PC-3 (cell line): ENCODE results near the gene MT1B. TPM values are rescaled to one million over a fixed set of nuclear protein-coding genes. Genes with fewer than 3 reads are reported as not detected.
"Not testable (repeated sequence)": the region's sequence is repeated elsewhere in the genome, so short reads cannot be mapped to it uniquely, and the experiment has no call there.

ENCODE experiments used
- ATAC-seq: fragments of 200-7000 bp; cut with Tn5 transposase; 2 replicates; pipeline ENCODE4 v1.9.1; 2020; ENCODE audit warnings: mild to moderate bottlenecking, moderate library complexity
- BruUV-seq: library from RNA; stranded (reverse); fragments of 400-500 nt; replicated peaks from 2 replicates; lab custom pipeline; 2021; lab: Mats Ljungman, UMichigan
- CTCF ChIA-PET: fragments of 300-600 bp; sonication (Branson Sonifier 250); formaldehyde crosslinking; loops from one replicate; lab custom pipeline; 2022; ENCODE audit warnings: antibody characterized with exemption; lab: Charles Lee
- POLR2A ChIA-PET: fragments of 300-600 bp; sonication (Branson Sonifier 250); formaldehyde crosslinking; loops from one replicate; lab custom pipeline; 2022; ENCODE audit warnings: antibody characterized with exemption; ENCODE audit not compliant: unreplicated experiment; lab: Charles Lee
- DNase-seq: peaks from one replicate; pipeline ENCODE4 v3.0.0-alpha.2; 2015
- H2AFZ ChIP-seq: fragments of 300-600 bp; sonication (generic); 2 replicates; pipeline ENCODE4 v1.6.0; 2016; ENCODE audit warnings: antibody characterized with exemption, low read length
- H3F3A ChIP-seq: fragments of 300-600 bp; sonication (generic); one replicate; pipeline ENCODE4 v1.6.0; 2017; ENCODE audit warnings: antibody characterized with exemption, low read length, control low read depth, mild to moderate bottlenecking; ENCODE audit not compliant: unreplicated experiment
- H3K27ac ChIP-seq: fragments of 300-600 bp; sonication (generic); 2 replicates; pipeline ENCODE4 v1.5.1; 2016; ENCODE audit warnings: mild to moderate bottlenecking, low read length
- H3K27me3 ChIP-seq: fragments of 300-600 bp; sonication (generic); 2 replicates; pipeline ENCODE4 v1.6.1; 2016; ENCODE audit warnings: low read length, mixed read lengths
- H3K36me3 ChIP-seq: fragments of 300-600 bp; sonication (generic); 2 replicates; pipeline ENCODE4 v1.6.1; 2016; ENCODE audit warnings: low read depth, mixed run types, low read length, mixed read lengths
- H3K4me1 ChIP-seq: fragments of 300-600 bp; sonication (generic); 2 replicates; pipeline ENCODE4 v1.5.1; 2016; ENCODE audit warnings: low read length; ENCODE audit not compliant: insufficient read depth
- H3K4me2 ChIP-seq: fragments of 300-600 bp; sonication (generic); 2 replicates; pipeline ENCODE4 v1.6.0; 2016; ENCODE audit warnings: low read length
- H3K4me3 ChIP-seq: fragments of 300-600 bp; sonication (generic); 2 replicates; pipeline ENCODE4 v1.5.1; 2016; ENCODE audit warnings: mild to moderate bottlenecking, low read length, mixed read lengths
- H3K79me2 ChIP-seq: fragments of 300-600 bp; sonication (generic); 2 replicates; pipeline ENCODE4 v1.6.1; 2017; ENCODE audit warnings: low read length, mixed read lengths
- H3K9ac ChIP-seq: fragments of 300-600 bp; sonication (generic); 2 replicates; pipeline ENCODE4 v1.6.0; 2016; ENCODE audit warnings: mild to moderate bottlenecking, low read length
- H3K9me2 ChIP-seq: fragments of 300-600 bp; sonication (generic); replicated peaks from 2 replicates; pipeline ENCODE4 v1.6.1; 2016; ENCODE audit warnings: mixed run types, low read length, mixed read lengths
- H3K9me3 ChIP-seq: fragments of 300-600 bp; sonication (generic); 2 replicates; pipeline ENCODE4 v1.6.1; 2016; ENCODE audit warnings: low read length, mixed read lengths
- H4K20me1 ChIP-seq: fragments of 300-600 bp; sonication (generic); 2 replicates; pipeline ENCODE4 v1.6.1; 2016; ENCODE audit warnings: low read length, mixed read lengths
- CTCF ChIP-seq: fragments of 300-600 bp; sonication (generic); conservative IDR thresholded peaks from 2 replicates; pipeline ENCODE4 v1.5.1; 2017; ENCODE audit warnings: antibody characterized with exemption, low read depth, mild to moderate bottlenecking, low read length
- EZH2 ChIP-seq: fragments of 300-600 bp; sonication (generic); IDR thresholded peaks from one replicate; pipeline ENCODE4 v1.6.1; 2017; ENCODE audit warnings: antibody characterized with exemption, mild to moderate bottlenecking, low read length; ENCODE audit not compliant: unreplicated experiment
- EZH2phosphoT487 ChIP-seq: fragments of 300-600 bp; sonication (generic); IDR thresholded peaks from 2 replicates; pipeline ENCODE4 v1.6.1; 2018; ENCODE audit warnings: mild to moderate bottlenecking, antibody characterized with exemption, low read length, borderline replicate concordance
- intact Hi-C: fragments of 100-400 bp; cut with micrococcal nuclease; formaldehyde crosslinking; loops from 2 replicates; pipeline ENCODE4 v1.9.0; 2023
- total RNA-seq: library from RNA; depleted of rRNA; stranded (reverse); fragments of >200 nt; gene quantifications from 2 replicates; pipeline ENCODE4 v1.2.3, GENCODE V29; 2014

Gene MT1B
- total RNA-seq, 1 experiment from 2014 or later, result not detected

GRCh38 chr16:56669840-56670619 lies 18.3 kb downstream of the MT1B start:
- Histone ChIP-seq H3K9me3 (no peaks in the 10 kb centered on the region), H2AFZ (no peak overlapping the region), H3K79me2 (no peaks in the 10 kb centered on the region), H3K9ac (no peak overlapping the region), H3K4me3 (no peak overlapping the region), H3K4me1 (peaks cover 22% of the 10 kb centered on the region), H3K27ac (no peak overlapping the region), H3K9me2 (no peaks in the 10 kb centered on the region), H4K20me1 (no peaks in the 10 kb centered on the region), H3K27me3 (no peaks in the 10 kb centered on the region), H3F3A (no peaks in the 10 kb centered on the region), H3K36me3 (no peaks in the 10 kb centered on the region), H3K4me2 (no peak overlapping the region)
- POLR2A ChIA-PET, result no interaction called here
- BruUV-seq, result no TSS peak
- DNase-seq, result no peak
- CTCF ChIA-PET, result no interaction called here
- TF ChIP-seq EZH2 (no peak), EZH2phosphoT487 (no peak), CTCF (no peak)
- no peak for ATAC-seq
- intact Hi-C loops, result no loop called here

- TF ChIP-seq EZH2 (no peak), CTCF (no peak), EZH2phosphoT487 (no peak)
- H3K4me2 ChIP-seq, result no peak overlapping the region
- H2AFZ ChIP-seq, result no peak overlapping the region
- CTCF ChIA-PET, result no interaction called here
- H3K4me3 ChIP-seq, result no peak overlapping the region
- H3K27ac ChIP-seq, result no peak overlapping the region
- H3K79me2 ChIP-seq, result no peaks in the 10 kb centered on the region
- no peaks in the 10 kb centered on the region for H3F3A ChIP-seq
- H3K27me3 ChIP-seq, result no peaks in the 10 kb centered on the region
- no peaks in the 10 kb centered on the region for H3K36me3 ChIP-seq
- POLR2A ChIA-PET, result no interaction called here
- H3K9ac ChIP-seq, result no peak overlapping the region
- H3K9me3 ChIP-seq, result no peaks in the 10 kb centered on the region
- peaks cover 22% of the 10 kb centered on the region for H3K4me1 ChIP-seq
- intact Hi-C loops, result no loop called here
- ATAC-seq (no peak), DNase-seq (no peak)
- no peaks in the 10 kb centered on the region for H4K20me1 ChIP-seq
- H3K9me2 ChIP-seq, result no peaks in the 10 kb centered on the region
- no TSS peak for BruUV-seq
Measured at GRCh38 chr16:56670620-56670934, 18.9 kb downstream of the MT1B start.

GRCh38 chr16:56671691-56672090 lies 20.0 kb downstream of the MT1B start:
- H4K20me1 ChIP-seq, H3K27ac ChIP-seq, H3K9me2 ChIP-seq, H3K4me2 ChIP-seq, H3K9me3 ChIP-seq, H2AFZ ChIP-seq, H3F3A ChIP-seq, intact Hi-C loops, H3K27me3 ChIP-seq, H3K9ac ChIP-seq, H3K36me3 ChIP-seq, ATAC-seq, CTCF ChIA-PET, BruUV-seq, H3K4me3 ChIP-seq, H3K79me2 ChIP-seq: not testable (repeated sequence)
- POLR2A ChIA-PET, result interaction anchor here (1.1 kb wide), 1 partner anchor 68 kb away, joined by 4 read pairs; no protein-coding TSS in a partner anchor
- DNase-seq, result peak; percentile 35
- H3K4me1 ChIP-seq, result peaks cover 22% of the 10 kb centered on the region

- ATAC-seq, H2AFZ ChIP-seq, H3K27me3 ChIP-seq, H3K4me3 ChIP-seq, intact Hi-C loops, H3K79me2 ChIP-seq, H3K27ac ChIP-seq, H3K9me3 ChIP-seq, DNase-seq, H3K36me3 ChIP-seq, CTCF ChIA-PET, H3F3A ChIP-seq, H3K9me2 ChIP-seq, BruUV-seq, H4K20me1 ChIP-seq, H3K9ac ChIP-seq: not testable (repeated sequence)
- Histone ChIP-seq H3K4me2 (peak overlapping the region; percentile 58; the same call in 1 of the 2 replicates), H3K4me1 (peaks cover 22% of the 10 kb centered on the region)
- POLR2A ChIA-PET, result interaction anchor here (1.1 kb wide), 1 partner anchor 69 kb away, joined by 4 read pairs; no protein-coding TSS in a partner anchor
Measured at GRCh38 chr16:56672171-56672570, 20.5 kb downstream of the MT1B start.
